HG03439 (cell line): ENCODE measurements around the gene POP4.
"Not testable (repeated sequence)": the region's sequence is repeated elsewhere in the genome, so short reads cannot be mapped to it uniquely, and the experiment has no call there.

Experiments used
- ATAC-seq: cut with Tn5 transposase; IDR thresholded peaks from one replicate; pipeline ENCODE4 v1.9.1; 2021; ENCODE audit warnings: mild to moderate bottlenecking, moderate library complexity; ENCODE audit not compliant: unreplicated experiment

The POP4 gene

GRCh38 chr19:29610574-29611271 is 4.6 kb downstream of the POP4 start:
- no peak for ATAC-seq

- no peak for ATAC-seq
Measured at GRCh38 chr19:29612121-29612520, 6.0 kb downstream of the POP4 start.

DNA sequence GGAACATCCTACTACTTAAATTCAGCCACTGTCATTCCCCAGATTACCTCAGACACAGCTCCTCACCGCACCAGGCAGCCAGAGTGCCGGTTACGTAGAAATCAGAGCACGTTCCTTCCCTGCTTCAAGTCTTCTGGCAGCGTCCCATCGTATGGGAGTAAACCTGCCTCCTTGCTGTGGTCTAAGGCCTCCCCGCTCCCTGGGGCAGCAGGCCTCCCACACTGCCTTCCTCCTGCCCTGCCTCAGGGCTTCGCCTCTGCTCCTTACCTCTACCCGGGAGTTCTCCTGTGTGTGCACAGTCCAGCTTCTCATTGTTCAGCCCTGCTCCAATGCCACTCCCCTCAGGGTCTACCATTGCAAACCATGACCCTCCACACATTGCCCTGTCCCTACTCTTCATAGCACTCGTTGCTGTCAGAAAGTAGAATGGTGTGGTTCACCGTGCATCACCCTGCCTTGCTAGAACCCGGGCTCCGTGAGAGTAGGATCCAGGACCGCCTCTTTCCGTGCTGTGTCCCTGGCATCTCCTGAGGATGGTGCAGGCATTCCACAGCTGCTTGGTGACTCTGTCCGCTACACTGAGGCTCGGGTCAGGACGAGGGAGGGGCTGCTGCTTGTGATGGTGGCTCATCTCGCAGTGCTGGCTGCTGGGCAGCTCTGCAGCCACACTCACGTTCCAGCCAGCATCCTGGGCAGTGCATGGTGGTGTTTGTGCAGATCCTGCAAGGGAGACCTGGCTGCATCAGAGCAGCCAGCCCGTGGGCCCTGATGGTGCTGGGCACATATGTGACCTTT is 6.9 kb downstream of the POP4 start:
- no peak for ATAC-seq

GRCh38 chr19:29614046-29614445 is 8.0 kb downstream of the POP4 start:
- ATAC-seq = no peak

DNA sequence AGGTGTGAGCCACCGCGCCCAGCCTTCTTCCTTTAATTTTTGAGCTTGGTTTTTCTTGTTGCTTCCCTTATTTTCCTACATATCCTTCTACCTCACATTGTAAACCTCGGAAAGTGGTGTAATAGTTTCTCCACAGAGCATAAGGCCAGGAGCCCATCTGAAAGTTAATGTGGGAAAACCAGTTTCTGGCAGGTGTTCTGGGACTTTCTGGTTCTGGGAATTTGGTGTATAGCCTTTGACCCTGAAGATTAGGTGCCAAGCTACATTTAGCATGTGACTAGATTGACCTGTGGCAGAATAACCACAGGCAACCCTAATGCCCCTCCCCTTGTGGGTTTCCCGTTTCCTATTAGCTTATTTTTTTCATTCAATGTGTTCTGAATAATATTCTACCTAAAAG is 8.7 kb downstream of the POP4 start:
- ATAC-seq = no peak

GRCh38 chr19:29615891-29616425 is 9.9 kb downstream of the POP4 start:
- ATAC-seq = no peak

DNA sequence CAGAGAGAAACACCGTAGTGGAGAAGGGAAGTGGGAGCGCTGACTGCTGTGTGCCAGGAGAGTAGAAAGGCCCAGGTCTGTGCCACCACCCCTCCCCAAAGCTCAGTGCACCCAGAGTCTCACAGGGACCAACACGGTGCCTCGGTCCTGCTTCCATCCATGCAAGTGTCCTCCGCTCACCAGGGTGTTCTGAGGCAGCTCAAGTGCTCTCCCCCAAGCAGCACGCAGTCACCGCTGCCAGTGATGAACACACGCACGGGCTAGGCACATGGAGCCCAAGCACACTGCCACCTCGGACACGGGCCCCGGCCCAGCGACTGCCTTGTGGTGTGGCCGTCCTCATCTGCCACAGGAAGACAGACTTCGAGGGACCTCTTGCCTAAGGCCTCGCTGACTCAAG is 10.5 kb downstream of the POP4 start:
- no peak for ATAC-seq

DNA sequence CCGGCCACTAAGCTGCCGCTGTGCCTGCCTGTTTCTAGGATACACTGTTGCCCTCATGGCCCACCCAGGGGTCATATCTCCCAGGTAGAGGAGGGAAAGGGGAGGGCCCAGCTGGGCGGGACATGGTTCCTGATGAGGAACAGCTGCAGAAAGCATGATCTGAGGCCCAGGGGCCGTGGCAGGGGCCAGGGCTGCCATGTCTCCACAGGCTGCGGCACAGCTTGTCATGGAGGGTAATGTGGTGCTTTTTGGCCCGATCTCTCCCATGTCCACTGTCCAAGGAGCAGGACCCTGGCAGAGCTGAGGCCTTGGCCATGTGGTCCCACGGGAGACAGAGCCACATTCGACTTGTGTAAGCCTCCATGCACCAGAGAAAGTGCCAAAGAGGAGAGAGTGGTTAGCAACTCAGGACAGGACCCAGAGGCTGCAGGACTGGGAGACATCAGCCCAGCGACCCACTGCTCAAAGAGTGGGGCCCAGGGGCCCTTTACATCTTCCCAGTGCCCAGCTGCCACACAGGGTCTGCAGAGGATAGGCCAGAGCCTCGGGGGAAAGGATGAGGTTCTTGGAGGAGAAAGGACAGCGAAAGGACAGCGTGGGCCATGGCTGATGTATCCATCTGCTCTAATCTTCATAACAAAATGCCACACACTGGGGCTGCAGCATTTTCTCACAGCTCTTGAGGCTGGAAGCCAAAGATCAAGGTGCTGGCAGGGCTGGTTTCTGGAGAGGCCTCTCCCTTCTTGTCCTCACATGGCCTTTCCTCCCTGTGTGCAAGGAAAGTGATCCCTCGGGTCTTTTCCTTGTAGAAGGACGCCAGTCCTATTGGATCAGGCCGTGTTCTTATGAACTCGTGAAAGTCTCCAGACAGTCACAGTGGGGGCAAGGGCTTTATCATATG is 11.5 kb downstream of the POP4 start:
- ATAC-seq = no peak

GRCh38 chr19:29618434-29618833 is 12.4 kb downstream of the POP4 start:
- ATAC-seq = no peak

DNA sequence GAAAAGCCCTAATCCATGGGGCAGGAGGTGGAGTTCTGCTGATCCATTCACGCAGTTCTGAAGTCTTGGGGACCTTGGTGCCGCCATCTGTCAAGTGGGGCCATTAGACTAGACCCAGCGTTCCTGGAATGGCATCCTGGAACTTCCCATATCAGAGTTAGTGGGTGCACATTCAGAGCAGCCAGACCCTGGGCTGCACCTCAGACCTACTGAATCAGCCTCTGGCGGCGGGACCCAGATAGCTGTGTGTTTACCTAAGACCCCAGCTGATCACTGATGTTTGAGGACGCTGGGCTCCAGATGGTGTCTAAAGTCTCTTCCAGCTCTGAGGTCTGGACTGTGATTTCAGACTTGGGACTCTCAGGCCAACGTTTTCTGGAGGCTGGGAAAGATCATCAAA is 12.8 kb downstream of the POP4 start:
- no peak for ATAC-seq

DNA sequence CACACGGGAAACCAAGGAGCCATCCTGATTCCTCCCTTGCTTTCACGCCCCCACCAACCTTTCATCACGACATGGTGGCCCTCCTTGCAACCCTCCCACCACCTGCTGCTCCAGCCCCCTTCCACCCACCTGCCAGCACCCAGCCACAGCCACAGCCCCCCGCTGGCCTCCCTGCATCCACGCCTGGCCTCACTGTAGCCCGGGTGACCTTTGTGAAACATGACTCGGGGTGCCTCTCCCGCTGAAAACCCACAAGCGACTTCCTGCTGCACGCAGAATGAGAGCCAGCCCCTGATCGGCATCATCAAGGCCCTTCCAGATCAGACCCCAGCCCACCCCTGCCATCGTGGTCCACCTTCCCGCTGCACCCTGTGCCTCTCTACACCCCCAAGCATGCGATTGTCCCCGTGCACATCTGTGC is 14.9 kb downstream of the POP4 start:
- no peak for ATAC-seq

- ATAC-seq = no peak
Measured at GRCh38 chr19:29622166-29623070, 16.3 kb downstream of the POP4 start.

- ATAC-seq = no peak
Measured at GRCh38 chr19:29623726-29624488, 17.8 kb downstream of the POP4 start.

DNA sequence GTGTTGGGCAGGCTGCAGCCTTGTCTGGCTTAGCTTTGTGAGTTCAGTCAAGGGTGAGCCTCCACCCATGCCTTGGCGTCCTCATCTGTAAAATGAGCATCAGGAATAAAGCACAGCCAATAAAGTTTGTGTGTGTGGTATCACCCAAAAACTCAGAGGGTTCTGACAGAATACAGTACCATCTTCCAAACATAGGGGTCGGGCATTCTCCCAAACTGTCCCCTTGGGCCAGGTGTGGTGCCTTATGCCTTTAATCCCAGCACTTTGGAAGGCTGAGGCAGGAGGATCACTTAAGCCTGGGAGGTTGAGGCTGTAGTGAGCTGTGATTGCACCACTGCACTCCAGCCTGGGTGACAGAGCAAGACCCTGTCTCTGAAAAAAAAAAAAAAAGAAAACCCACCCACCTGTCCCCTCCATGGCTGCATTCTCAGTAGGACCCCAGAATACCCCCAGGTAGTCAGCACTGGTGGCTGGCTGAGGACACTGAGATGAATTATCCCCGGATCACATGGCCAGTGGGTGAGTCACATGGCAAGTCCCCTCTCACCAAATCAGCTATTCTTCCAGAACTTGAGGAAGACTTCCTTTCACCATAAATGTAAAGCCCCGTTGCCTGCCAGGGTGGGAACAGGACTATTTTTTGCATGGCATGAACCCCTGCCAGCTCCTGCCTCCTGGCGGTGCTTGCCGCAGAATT is 18.6 kb downstream of the POP4 start:
- ATAC-seq = no peak

DNA sequence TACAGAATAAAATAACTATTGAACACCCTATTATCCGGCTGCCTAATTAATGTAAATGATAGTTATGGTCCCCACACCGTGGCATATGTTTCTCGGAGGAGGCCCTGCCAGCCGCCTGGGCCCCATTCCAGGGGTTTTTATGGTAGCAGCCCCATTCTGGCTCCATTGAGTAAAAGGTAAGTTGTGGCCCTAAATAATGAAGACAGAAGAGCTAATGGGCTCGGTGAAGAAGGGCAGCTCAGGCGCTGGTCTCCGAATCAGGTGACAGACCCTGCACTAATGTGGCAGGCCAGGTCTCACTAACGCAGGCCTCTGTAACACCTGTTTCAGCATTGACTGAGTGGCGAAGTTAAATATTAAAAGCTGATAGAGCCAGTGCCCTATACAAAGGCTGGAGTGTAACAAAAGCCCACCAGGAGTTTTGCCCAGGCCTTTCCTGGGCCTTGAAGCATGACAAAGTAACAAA is 19.1 kb downstream of the POP4 start:
- no peak for ATAC-seq

- ATAC-seq = no peak
Measured at GRCh38 chr19:29626386-29626785, 20.3 kb downstream of the POP4 start.

GRCh38 chr19:29626832-29627231 is 20.7 kb downstream of the POP4 start:
- ATAC-seq = not testable (repeated sequence)

- no peak for ATAC-seq
Measured at GRCh38 chr19:29628661-29629385, 22.7 kb downstream of the POP4 start.
